PFSK-1 (cell line): ENCODE measurements around the gene ZNF662.

ENCODE experiments used
- POLR2AphosphoS5 ChIP-seq: IDR thresholded peaks from 2 replicates; pipeline ENCODE4 v1.6.1; 2012; ENCODE audit warnings: low read depth, mild to moderate bottlenecking, control low read depth, low read length, moderate library complexity
- REST ChIP-seq, 2 experiments: IDR thresholded peaks; 2 replicates each; pipeline versions ENCODE4 v1.6.1 to v1.8.0; 2011 to 2012; ENCODE audit warnings: low read depth in 2 of 2, low read length in 2 of 2, control low read depth in 1 of 2, inconsistent platforms in 1 of 2, mild to moderate bottlenecking in 1 of 2, moderate library complexity in 1 of 2; ENCODE audit not compliant: insufficient read depth in 1 of 2

GRCh38 chr3:42887084-42887483, 18.9 kb upstream of the ZNF662 start:
- TF ChIP-seq POLR2AphosphoS5 (no peak), REST (IDR thresholded peaks at IDR 0.05; ENCODE audit: insufficient read depth in 1 of 2, low read depth in 2 of 2, low read length in 2 of 2) (no peak)
